PFSK-1 (cell line): ENCODE results near the gene CTBP2.

ENCODE experiments used
- FOXP2 ChIP-seq: optimal IDR thresholded peaks from 2 replicates; pipeline ENCODE3; 2011; ENCODE audit warnings: borderline replicate concordance, control low read depth, inconsistent platforms; ENCODE audit not compliant: insufficient read depth; ENCODE audit errors: extremely low read length, extremely low read depth
- POLR2AphosphoS5 ChIP-seq: IDR thresholded peaks from 2 replicates; pipeline ENCODE4 v1.6.1; 2012; ENCODE audit warnings: low read depth, mild to moderate bottlenecking, control low read depth, low read length, moderate library complexity
- REST ChIP-seq, 2 experiments: IDR thresholded peaks; 2 replicates each; pipeline versions ENCODE4 v1.6.1 to v1.8.0; 2011 to 2012; ENCODE audit warnings: low read depth in 2 of 2, low read length in 2 of 2, control low read depth in 1 of 2, inconsistent platforms in 1 of 2, mild to moderate bottlenecking in 1 of 2, moderate library complexity in 1 of 2; ENCODE audit not compliant: insufficient read depth in 1 of 2

- TF ChIP-seq FOXP2, result no peak
- no peak for TF ChIP-seq REST (IDR thresholded peaks at IDR 0.05; ENCODE audit: insufficient read depth in 1 of 2, low read depth in 2 of 2, low read length in 2 of 2)
- no peak for TF ChIP-seq POLR2AphosphoS5
Observed at GRCh38 chr10:125105706-125106255, 54.6 kb downstream of the CTBP2 start.
